ENCODE results near the gene MCEMP1. TPM values are rescaled to one million over a fixed set of nuclear protein-coding genes. Genes with fewer than 3 reads are reported as not detected.

MCEMP1 gene
- total RNA-seq, 1 experiment from 2014 or later, result not detected

DNA sequence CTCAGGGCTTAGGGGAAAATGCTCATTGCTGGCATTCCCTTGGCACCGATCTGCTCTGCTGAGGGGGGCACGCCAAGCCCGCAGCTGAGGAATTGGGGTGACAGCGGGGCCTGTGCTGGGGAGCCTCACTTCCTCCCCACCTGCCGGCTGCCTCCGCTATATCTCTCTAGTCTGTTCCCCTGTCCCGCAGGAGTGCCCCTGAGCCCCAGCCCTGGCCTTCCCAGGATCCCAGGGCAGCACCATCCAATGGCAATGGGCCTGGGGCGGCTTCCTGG is 30.5 kb upstream of the MCEMP1 start:
- H3K4me1 ChIP-seq (ENCODE audit: low read length), result no peaks in the 10 kb centered on the region
- H2AFZ ChIP-seq (ENCODE audit: low read length), result no peak overlapping the region
- no peaks in the 10 kb centered on the region for H3K9me2 ChIP-seq (replicated peaks; ENCODE audit: insufficient read depth, low read length)
- no peak overlapping the region for H3K27ac ChIP-seq (ENCODE audit: low read length)
- no peak overlapping the region for H3K4me2 ChIP-seq (ENCODE audit: low read depth, low read length, poor library complexity, severe bottlenecking)
- H3K27me3 ChIP-seq (ENCODE audit: low read length), result no peaks in the 10 kb centered on the region
- H3K9ac ChIP-seq (ENCODE audit: low read length), result no peak overlapping the region
- H3K79me2 ChIP-seq (ENCODE audit: low read length), result no peaks in the 10 kb centered on the region
- H3K4me3 ChIP-seq (ENCODE audit: low read length), result no peak overlapping the region
- no peaks in the 10 kb centered on the region; the same call in 1 of the 2 replicates for H4K20me1 ChIP-seq (ENCODE audit: insufficient read depth, low read depth, low read length)
- DNase-seq, result no peak
- no peaks in the 10 kb centered on the region; the same call in 1 of the 2 replicates for H3K36me3 ChIP-seq (ENCODE audit: insufficient read depth, low read length)
- no peaks in the 10 kb centered on the region for H3K9me3 ChIP-seq (ENCODE audit: low read length)

DNA sequence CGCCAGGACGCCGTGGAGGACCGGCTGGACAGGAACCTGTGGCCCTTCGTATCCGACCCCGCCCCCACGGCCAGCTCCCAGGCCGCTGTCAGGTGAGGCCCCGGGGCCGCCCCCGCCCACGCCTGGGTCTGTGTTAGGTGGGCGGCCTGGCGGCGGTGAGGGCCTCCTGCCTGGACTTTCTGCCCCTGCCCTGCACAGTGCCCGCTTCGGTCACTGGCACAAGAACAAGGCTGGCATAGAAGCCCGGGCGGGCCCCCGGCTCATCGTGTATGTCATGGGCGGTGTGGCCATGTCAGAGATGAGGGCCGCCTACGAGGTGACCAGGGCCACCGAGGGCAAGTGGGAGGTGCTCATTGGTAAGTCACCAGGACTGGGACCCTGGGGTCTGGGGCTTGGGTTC is 29.7 kb upstream of the MCEMP1 start:
- Histone ChIP-seq H3K9ac (ENCODE audit: low read length) (no peak overlapping the region), H3K9me2 (replicated peaks; ENCODE audit: insufficient read depth, low read length) (no peaks in the 10 kb centered on the region), H3K79me2 (ENCODE audit: low read length) (no peaks in the 10 kb centered on the region), H3K4me1 (ENCODE audit: low read length) (peaks cover 2% of the 10 kb centered on the region), H3K9me3 (ENCODE audit: low read length) (no peaks in the 10 kb centered on the region), H4K20me1 (ENCODE audit: insufficient read depth, low read depth, low read length) (no peaks in the 10 kb centered on the region; the same call in 1 of the 2 replicates), H2AFZ (ENCODE audit: low read length) (no peak overlapping the region), H3K4me3 (ENCODE audit: low read length) (no peak overlapping the region), H3K4me2 (ENCODE audit: low read depth, low read length, poor library complexity, severe bottlenecking) (no peak overlapping the region), H3K27ac (ENCODE audit: low read length) (no peak overlapping the region), H3K27me3 (ENCODE audit: low read length) (no peaks in the 10 kb centered on the region), H3K36me3 (ENCODE audit: insufficient read depth, low read length) (no peaks in the 10 kb centered on the region; the same call in 1 of the 2 replicates)
- DNase-seq, result no peak

GRCh38 chr19:7648265-7649014 is 28.4 kb upstream of the MCEMP1 start:
- Histone ChIP-seq H3K27ac (ENCODE audit: low read length) (no peak overlapping the region), H3K27me3 (ENCODE audit: low read length) (no peaks in the 10 kb centered on the region), H3K79me2 (ENCODE audit: low read length) (no peaks in the 10 kb centered on the region), H2AFZ (ENCODE audit: low read length) (no peak overlapping the region), H3K9me3 (ENCODE audit: low read length) (no peaks in the 10 kb centered on the region), H3K36me3 (ENCODE audit: insufficient read depth, low read length) (no peaks in the 10 kb centered on the region), H3K9me2 (replicated peaks; ENCODE audit: insufficient read depth, low read length) (no peaks in the 10 kb centered on the region), H4K20me1 (ENCODE audit: insufficient read depth, low read depth, low read length) (no peaks in the 10 kb centered on the region; the same call in 1 of the 2 replicates), H3K4me1 (ENCODE audit: low read length) (peaks cover 5% of the 10 kb centered on the region), H3K4me2 (ENCODE audit: low read depth, low read length, poor library complexity, severe bottlenecking) (no peak overlapping the region), H3K4me3 (ENCODE audit: low read length) (no peak overlapping the region), H3K9ac (ENCODE audit: low read length) (no peak overlapping the region)
- DNase-seq, result no peak

DNA sequence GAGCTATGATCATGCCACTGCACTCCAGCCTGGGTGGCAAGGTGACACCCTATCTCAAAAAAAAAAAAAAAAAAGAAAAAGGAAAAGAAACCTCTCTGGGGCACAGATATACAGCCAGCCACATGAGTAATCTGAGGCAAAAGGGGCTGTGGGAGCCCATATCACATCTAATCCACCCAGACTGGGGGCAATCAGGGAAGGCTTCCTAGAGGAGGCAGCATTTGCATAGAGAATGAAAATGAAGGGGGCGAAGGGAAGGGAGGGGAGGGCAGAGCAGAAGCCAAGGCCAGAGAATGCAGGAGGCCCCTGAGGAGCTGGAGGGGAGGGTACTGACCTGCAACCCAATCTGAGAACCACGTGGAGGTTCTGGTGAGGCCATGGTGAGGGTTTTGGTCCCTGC is 26.7 kb upstream of the MCEMP1 start:
- no peak overlapping the region for H3K27ac ChIP-seq (ENCODE audit: low read length)
- no peak for DNase-seq
- H3K9me2 ChIP-seq (replicated peaks; ENCODE audit: insufficient read depth, low read length), result no peaks in the 10 kb centered on the region
- H3K4me2 ChIP-seq (ENCODE audit: low read depth, low read length, poor library complexity, severe bottlenecking), result no peak overlapping the region
- no peaks in the 10 kb centered on the region for H3K9me3 ChIP-seq (ENCODE audit: low read length)
- no peaks in the 10 kb centered on the region for H3K36me3 ChIP-seq (ENCODE audit: insufficient read depth, low read length)
- H4K20me1 ChIP-seq (ENCODE audit: insufficient read depth, low read depth, low read length), result no peaks in the 10 kb centered on the region
- peaks cover 5% of the 10 kb centered on the region for H3K4me1 ChIP-seq (ENCODE audit: low read length)
- H3K79me2 ChIP-seq (ENCODE audit: low read length), result no peaks in the 10 kb centered on the region
- H3K9ac ChIP-seq (ENCODE audit: low read length), result no peak overlapping the region
- H2AFZ ChIP-seq (ENCODE audit: low read length), result no peak overlapping the region
- H3K4me3 ChIP-seq (ENCODE audit: low read length), result no peak overlapping the region
- H3K27me3 ChIP-seq (ENCODE audit: low read length), result no peaks in the 10 kb centered on the region

GRCh38 chr19:7652061-7652641 is 24.7 kb upstream of the MCEMP1 start:
- peaks cover 5% of the 10 kb centered on the region for H3K4me1 ChIP-seq (ENCODE audit: low read length)
- H3K36me3 ChIP-seq (ENCODE audit: insufficient read depth, low read length), result no peaks in the 10 kb centered on the region
- peak overlapping the region; percentile 54 for H3K4me3 ChIP-seq (ENCODE audit: low read length)
- H3K9me2 ChIP-seq (replicated peaks; ENCODE audit: insufficient read depth, low read length), result no peaks in the 10 kb centered on the region
- H3K27me3 ChIP-seq (ENCODE audit: low read length), result no peaks in the 10 kb centered on the region
- H3K4me2 ChIP-seq (ENCODE audit: low read depth, low read length, poor library complexity, severe bottlenecking), result peak overlapping the region; percentile 69
- H2AFZ ChIP-seq (ENCODE audit: low read length), result peak overlapping the region; percentile 82
- H3K27ac ChIP-seq (ENCODE audit: low read length), result no peak overlapping the region
- peak overlapping the region; percentile 48 for H3K9ac ChIP-seq (ENCODE audit: low read length)
- no peaks in the 10 kb centered on the region for H4K20me1 ChIP-seq (ENCODE audit: insufficient read depth, low read depth, low read length)
- peak; percentile 90 for DNase-seq
- H3K79me2 ChIP-seq (ENCODE audit: low read length), result no peaks in the 10 kb centered on the region
- H3K9me3 ChIP-seq (ENCODE audit: low read length), result no peaks in the 10 kb centered on the region

DNA sequence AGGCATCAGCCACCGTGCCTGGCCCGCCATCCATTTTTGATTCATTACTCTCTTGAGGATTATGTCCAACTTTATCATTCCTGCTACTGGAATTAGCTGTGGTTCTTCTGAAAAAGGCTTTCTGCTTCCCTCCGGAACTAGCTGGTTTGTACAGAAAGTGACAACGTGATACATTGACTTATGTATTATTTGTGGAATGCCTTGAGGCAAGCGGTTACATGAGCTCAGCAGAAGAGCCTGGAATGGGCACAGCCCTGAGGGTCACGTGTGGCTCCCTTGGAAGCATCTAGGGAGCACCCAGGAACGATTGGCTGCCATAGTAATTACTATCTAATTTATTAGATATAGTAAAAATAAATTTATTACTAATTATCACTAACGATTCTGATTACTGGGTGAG is 22.5 kb upstream of the MCEMP1 start:
- Histone ChIP-seq H3K9me2 (replicated peaks; ENCODE audit: insufficient read depth, low read length) (no peaks in the 10 kb centered on the region), H2AFZ (ENCODE audit: low read length) (no peak overlapping the region), H3K36me3 (ENCODE audit: insufficient read depth, low read length) (no peaks in the 10 kb centered on the region), H3K79me2 (ENCODE audit: low read length) (no peaks in the 10 kb centered on the region), H3K27me3 (ENCODE audit: low read length) (no peaks in the 10 kb centered on the region), H3K9ac (ENCODE audit: low read length) (no peak overlapping the region), H3K27ac (ENCODE audit: low read length) (no peak overlapping the region), H4K20me1 (ENCODE audit: insufficient read depth, low read depth, low read length) (no peaks in the 10 kb centered on the region), H3K9me3 (ENCODE audit: low read length) (no peaks in the 10 kb centered on the region), H3K4me3 (ENCODE audit: low read length) (no peak overlapping the region), H3K4me2 (ENCODE audit: low read depth, low read length, poor library complexity, severe bottlenecking) (no peak overlapping the region), H3K4me1 (ENCODE audit: low read length) (peaks cover 5% of the 10 kb centered on the region)
- DNase-seq, result no peak

GRCh38 chr19:7655581-7655980 is 21.3 kb upstream of the MCEMP1 start:
- no peak overlapping the region for H3K27ac ChIP-seq (ENCODE audit: low read length)
- no peaks in the 10 kb centered on the region for H3K9me2 ChIP-seq (replicated peaks; ENCODE audit: insufficient read depth, low read length)
- H3K36me3 ChIP-seq (ENCODE audit: insufficient read depth, low read length), result no peaks in the 10 kb centered on the region
- no peaks in the 10 kb centered on the region for H3K27me3 ChIP-seq (ENCODE audit: low read length)
- no peaks in the 10 kb centered on the region for H3K9me3 ChIP-seq (ENCODE audit: low read length)
- no peaks in the 10 kb centered on the region for H3K79me2 ChIP-seq (ENCODE audit: low read length)
- no peak overlapping the region for H3K9ac ChIP-seq (ENCODE audit: low read length)
- H3K4me2 ChIP-seq (ENCODE audit: low read depth, low read length, poor library complexity, severe bottlenecking), result no peak overlapping the region
- H4K20me1 ChIP-seq (ENCODE audit: insufficient read depth, low read depth, low read length), result no peaks in the 10 kb centered on the region
- H3K4me1 ChIP-seq (ENCODE audit: low read length), result peaks cover 5% of the 10 kb centered on the region
- no peak for DNase-seq
- H3K4me3 ChIP-seq (ENCODE audit: low read length), result no peak overlapping the region
- H2AFZ ChIP-seq (ENCODE audit: low read length), result no peak overlapping the region

- H3K4me1 ChIP-seq (ENCODE audit: low read length), result peaks cover 2% of the 10 kb centered on the region
- no peaks in the 10 kb centered on the region for H3K9me3 ChIP-seq (ENCODE audit: low read length)
- no peaks in the 10 kb centered on the region for H3K79me2 ChIP-seq (ENCODE audit: low read length)
- no peak overlapping the region for H3K4me2 ChIP-seq (ENCODE audit: low read depth, low read length, poor library complexity, severe bottlenecking)
- H3K27ac ChIP-seq (ENCODE audit: low read length), result no peak overlapping the region
- no peak overlapping the region for H3K4me3 ChIP-seq (ENCODE audit: low read length)
- H4K20me1 ChIP-seq (ENCODE audit: insufficient read depth, low read depth, low read length), result no peaks in the 10 kb centered on the region
- H2AFZ ChIP-seq (ENCODE audit: low read length), result no peak overlapping the region
- no peaks in the 10 kb centered on the region for H3K27me3 ChIP-seq (ENCODE audit: low read length)
- H3K36me3 ChIP-seq (ENCODE audit: insufficient read depth, low read length), result no peaks in the 10 kb centered on the region
- no peaks in the 10 kb centered on the region for H3K9me2 ChIP-seq (replicated peaks; ENCODE audit: insufficient read depth, low read length)
- H3K9ac ChIP-seq (ENCODE audit: low read length), result no peak overlapping the region
- no peak for DNase-seq
Measured at GRCh38 chr19:7657131-7657751, 19.6 kb upstream of the MCEMP1 start.

All from Karpas-422 (cell line).